ENCODE data around the gene SUSD1. TPM values are rescaled to one million over a fixed set of nuclear protein-coding genes. Genes with fewer than 3 reads are reported as not detected.
"Not testable (repeated sequence)": the region's sequence is repeated elsewhere in the genome, so short reads cannot be mapped to it uniquely, and the experiment has no call there.

SUSD1 gene
- total RNA-seq, 2 donors from 2014 or later, result 22.9 to 27.4 TPM

GRCh38 chr9:112080831-112081542 is 94.1 kb downstream of the SUSD1 start:
- ATAC-seq (no peak), DNase-seq (no peak)
- intact Hi-C loops (cut with DNase I, micrococcal nuclease), result no loop called here

- DNase-seq (no peak), ATAC-seq (no peak)
- intact Hi-C loops (cut with DNase I, micrococcal nuclease), result no loop called here
These were observed 96.7 kb downstream of the SUSD1 start for GRCh38 chr9:112078432-112078831.

GRCh38 chr9:112076814-112077213 is 98.3 kb downstream of the SUSD1 start:
- DNase-seq, result no peak
- intact Hi-C loops (cut with DNase I, micrococcal nuclease), result no loop called here
- ATAC-seq, result no peak

GRCh38 chr9:112075009-112075378 is 100.1 kb downstream of the SUSD1 start:
- intact Hi-C loops (cut with DNase I, micrococcal nuclease), result loop anchor here in 1 of 2 donors (2.0 kb wide), 1 partner anchor 314 kb away; no protein-coding TSS in a partner anchor
- ATAC-seq, result no peak
- no peak for DNase-seq

- peak; percentile 58 to 80 for DNase-seq
- peak; percentile 83 for ATAC-seq
- intact Hi-C loops (cut with DNase I, micrococcal nuclease), result loop anchor here in 1 of 2 donors (2.0 to 5.0 kb wide), 2 partner anchors 177 to 314 kb away; partner anchors contain the start of gene UGCG
These were observed 100.7 kb downstream of the SUSD1 start for GRCh38 chr9:112074250-112075008.

- not testable (repeated sequence) for DNase-seq, ATAC-seq
- intact Hi-C loops (cut with DNase I, micrococcal nuclease), result loop anchor here in 1 of 2 donors (2.0 to 5.0 kb wide), 2 partner anchors 176 to 313 kb away; partner anchors contain the start of gene UGCG
These were observed 101.4 kb downstream of the SUSD1 start for GRCh38 chr9:112073639-112074173.

GRCh38 chr9:112072721-112073638 is 102.1 kb downstream of the SUSD1 start:
- ATAC-seq (no peak), DNase-seq (no peak)
- intact Hi-C loops (cut with DNase I, micrococcal nuclease), result loop anchor here in 1 of 2 donors (5.0 kb wide), 1 partner anchor 176 kb away; the partner anchor contains the start of gene UGCG

GRCh38 chr9:112069318-112070169 is 105.6 kb downstream of the SUSD1 start:
- intact Hi-C loops (cut with DNase I, micrococcal nuclease), result loop anchor here in 1 of 2 donors (5.0 kb wide), 1 partner anchor 172 kb away; the partner anchor contains the start of gene UGCG
- DNase-seq (peak in 1 of 2 donors; percentile 36), ATAC-seq (peak; percentile 66)

GRCh38 chr9:112065806-112066606 is 109.1 kb downstream of the SUSD1 start:
- peak; percentile 74 for ATAC-seq
- peak; percentile 71 to 74 for DNase-seq

GRCh38 chr9:112064871-112065270 is 110.2 kb downstream of the SUSD1 start:
- ATAC-seq (peak; percentile 50), DNase-seq (no peak)
- intact Hi-C loops (cut with DNase I, micrococcal nuclease), result no loop called here

More at GRCh38 chr9:112065806-112066606, 109.1 kb downstream of the SUSD1 start:
- intact Hi-C loops (cut with DNase I, micrococcal nuclease), result no loop called here

- no peak for DNase-seq
- no peak for ATAC-seq
- intact Hi-C loops (cut with DNase I, micrococcal nuclease), result no loop called here
These were observed 111.5 kb downstream of the SUSD1 start for GRCh38 chr9:112063586-112063985.

GRCh38 chr9:112063151-112063550 is 111.9 kb downstream of the SUSD1 start:
- DNase-seq (no peak), ATAC-seq (no peak)
- intact Hi-C loops (cut with DNase I, micrococcal nuclease), result no loop called here

- intact Hi-C loops (cut with DNase I, micrococcal nuclease), result no loop called here
- ATAC-seq (peak; percentile 48), DNase-seq (peak; percentile 47 to 70)
These were observed 113.9 kb downstream of the SUSD1 start for GRCh38 chr9:112061152-112061740.

GRCh38 chr9:112059966-112060320 is 115.2 kb downstream of the SUSD1 start:
- intact Hi-C loops (cut with DNase I, micrococcal nuclease), result no loop called here
- ATAC-seq (no peak), DNase-seq (no peak)

- peak in 1 of 2 donors; percentile 67 for DNase-seq
- intact Hi-C loops (cut with DNase I, micrococcal nuclease), result no loop called here
- ATAC-seq, result peak; percentile 90
These were observed 115.7 kb downstream of the SUSD1 start for GRCh38 chr9:112059145-112059965.

- intact Hi-C loops (cut with DNase I, micrococcal nuclease), result no loop called here
- ATAC-seq (no peak), DNase-seq (no peak)
These were observed 118.1 kb downstream of the SUSD1 start for GRCh38 chr9:112056996-112057395.
